Sigmoid colon (tissue), 7 donors: Measurements from ENCODE around the gene PEX10. TPM values are rescaled to one million over a fixed set of nuclear protein-coding genes. Genes with fewer than 3 reads are reported as not detected.

Experiments
- DNase-seq: peaks from one replicate; pipeline ENCODE4 v3.0.0-alpha.2; 2019
- H3K27ac ChIP-seq, 4 donors: fragments of 200-600 bp; sonication (generic); one replicate each; pipeline ENCODE4 v1.5.1; 2016 to 2019; ENCODE audit warnings: mild to moderate bottlenecking in 1 of 4
- H3K27me3 ChIP-seq, 3 donors: fragments of 200-600 bp; sonication (generic); one replicate each; pipeline ENCODE4 v1.5.1; 2019; ENCODE audit warnings: mild to moderate bottlenecking in 1 of 3
- H3K36me3 ChIP-seq, 4 donors: fragments of 200-600 bp; sonication (generic); one replicate each; pipeline ENCODE4 v1.5.1; 2016 to 2019
- H3K4me1 ChIP-seq, 4 donors: fragments of 200-600 bp; sonication (generic); one replicate each; pipeline ENCODE4 v1.5.1; 2017 to 2019
- H3K4me3 ChIP-seq, 4 donors: fragments of 200-600 bp; sonication (generic); one replicate each; pipeline ENCODE4 v1.5.1; 2017 to 2019; ENCODE audit warnings: mild to moderate bottlenecking in 2 of 4, moderate library complexity in 1 of 4
- H3K9me3 ChIP-seq, 4 donors: fragments of 200-600 bp in 3 of 4; sonication (generic) in 3 of 4; one replicate each; pipeline versions ENCODE4 v1.5.1 to v1.6.1; 2013 to 2019
- CTCF ChIP-seq, 4 experiments: fragments of 450-650 bp in 3 of 4; fragments of 200-600 bp in 1 of 4; IDR thresholded peaks; one replicate each; pipeline ENCODE4 v1.5.1; 2016 to 2019; ENCODE audit warnings: antibody characterized with exemption in 4 of 4, mild to moderate bottlenecking in 3 of 4, moderate library complexity in 2 of 4
- EP300 ChIP-seq, 4 donors: sonication (generic); formaldehyde crosslinking; IDR thresholded peaks; one replicate each; pipeline ENCODE4 v1.6.1; 2017; ENCODE audit warnings: antibody characterized with exemption in 4 of 4
- POLR2A ChIP-seq, 2 donors: fragments of 450-650 bp; IDR thresholded peaks; one replicate each; pipeline ENCODE4 v1.6.1; 2016; ENCODE audit warnings: antibody characterized with exemption in 2 of 2, mild to moderate bottlenecking in 2 of 2, moderate library complexity in 2 of 2
- POLR2AphosphoS5 ChIP-seq, 4 donors: sonication (generic); formaldehyde crosslinking; IDR thresholded peaks; one replicate each; pipeline ENCODE4 v1.6.1; 2017; ENCODE audit warnings: antibody characterized with exemption in 4 of 4
- WGBS, 2 donors: extraction: QIAGEN DNeasy Blood & Tissue Kit; methylation state at CpG; one replicate each; pipeline ENCODE4 v1.1.7; 2013; 5-methylcytosine and 5-hydroxymethylcytosine counted together
- intact Hi-C: fragments of 100-400 bp; cut with DNase I; formaldehyde crosslinking; loops from one replicate; pipeline ENCODE4 v1.15.1; 2023
- polyA plus RNA-seq, 3 donors: library from polyadenylated mRNA; stranded (reverse); fragments of 200-250 nt; gene quantifications; one replicate each; pipeline ENCODE4 v1.2.3, GENCODE V29; 2013
- total RNA-seq, 4 donors: library from RNA; depleted of rRNA; stranded (reverse); fragments of >200 nt; gene quantifications; one replicate each; pipeline ENCODE4 v1.1.0, GENCODE V29; 2016
- donor health status: healthy with polysubstance abuse.
- donor health status: Bipolar disorder and iron deficiency.
- donor health status: healthy.

PEX10 gene
- total and polyA plus RNA-seq, 7 donors: 9.9 to 21.9 (median 13.8) TPM

- DNase-seq: peak; percentile 54
- no peak for TF ChIP-seq POLR2A (IDR thresholded peaks at IDR 0.05)
- TF ChIP-seq EP300 (IDR thresholded peaks at IDR 0.05): no peak
- no peak for TF ChIP-seq CTCF (IDR thresholded peaks at IDR 0.05)
- no peak for TF ChIP-seq POLR2AphosphoS5 (IDR thresholded peaks at IDR 0.05)
- intact Hi-C loops: loop anchor here (5.0 kb wide), 2 partner anchors 48 to 68 kb away; no protein-coding TSS in a partner anchor
- WGBS, 2 donors: 88 to 90% methylated on average over 23 of the region's 23 CpGs
- H3K27ac ChIP-seq: no peak overlapping the region
- no peaks in the 10 kb centered on the region for H3K27me3 ChIP-seq
- peaks cover 0 to 6% (median 0%) of the 10 kb centered on the region in 4 donors for H3K36me3 ChIP-seq
- H3K4me1 ChIP-seq: peaks cover 0 to 16% (median 11%) of the 10 kb centered on the region in 4 donors
- no peak overlapping the region for H3K4me3 ChIP-seq
- H3K9me3 ChIP-seq: no peaks in the 10 kb centered on the region
These were observed 32.5 kb downstream of the PEX10 start for GRCh38 chr1:2379733-2380404.

- no peaks in the 10 kb centered on the region for H3K9me3 ChIP-seq
- peaks cover 0 to 6% (median 0%) of the 10 kb centered on the region in 4 donors for H3K36me3 ChIP-seq
- no peak for TF ChIP-seq POLR2AphosphoS5 (IDR thresholded peaks at IDR 0.05)
- 56 to 79% methylated on average over 18 of the region's 18 CpGs for WGBS, 2 donors
- DNase-seq: peak; percentile 36
- H3K4me3 ChIP-seq: no peak overlapping the region
- intact Hi-C loops: loop anchor here (5.0 kb wide), 1 partner anchor 47 kb away; no protein-coding TSS in a partner anchor
- peaks cover 0 to 16% (median 11%) of the 10 kb centered on the region in 4 donors for H3K4me1 ChIP-seq
- H3K27me3 ChIP-seq: no peaks in the 10 kb centered on the region
- no peak overlapping the region for H3K27ac ChIP-seq
These were observed 33.2 kb downstream of the PEX10 start for GRCh38 chr1:2378956-2379732.

DNA sequence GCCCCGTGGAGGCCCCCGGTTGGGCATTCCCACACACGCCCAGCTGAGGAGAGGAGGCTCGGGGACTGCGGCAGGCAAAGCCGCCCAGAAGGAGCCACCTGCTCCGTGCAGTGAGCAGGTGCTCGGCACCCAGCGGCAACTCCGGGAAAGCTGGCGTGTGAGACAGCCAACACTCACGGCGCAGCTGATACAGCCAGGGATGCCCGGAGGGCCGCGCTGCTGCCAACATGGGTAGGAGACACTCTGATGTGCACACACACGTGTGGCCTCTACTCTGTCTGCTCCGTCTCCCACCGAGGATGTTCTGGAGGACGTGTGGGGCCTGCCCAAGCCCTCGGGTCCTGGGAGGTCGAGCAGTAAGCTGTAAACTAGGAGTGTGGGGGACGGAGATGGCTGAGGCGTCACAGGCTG lies 33.9 kb downstream of the PEX10 start:
- DNase-seq: peak; percentile 55
- Histone ChIP-seq H3K4me3 (no peak overlapping the region), H3K36me3 (peaks cover 0 to 6% (median 0%) of the 10 kb centered on the region in 4 donors), H3K9me3 (no peaks in the 10 kb centered on the region), H3K27ac (no peak overlapping the region), H3K4me1 (peaks cover 0 to 16% (median 11%) of the 10 kb centered on the region in 4 donors), H3K27me3 (no peaks in the 10 kb centered on the region)
- TF ChIP-seq CTCF (IDR thresholded peaks at IDR 0.05) (no peak), EP300 (IDR thresholded peaks at IDR 0.05) (no peak)
- intact Hi-C loops: loop anchor here (5.0 kb wide), 1 partner anchor 46 kb away; no protein-coding TSS in a partner anchor
- WGBS, 2 donors: 79 to 88% methylated on average over 24 of the region's 24 CpGs

- Histone ChIP-seq H3K27me3 (no peaks in the 10 kb centered on the region), H3K36me3 (peaks cover 0 to 6% (median 0%) of the 10 kb centered on the region in 4 donors), H3K27ac (no peak overlapping the region), H3K4me1 (peaks cover 0 to 16% (median 11%) of the 10 kb centered on the region in 4 donors), H3K9me3 (no peaks in the 10 kb centered on the region), H3K4me3 (no peak overlapping the region)
- TF ChIP-seq CTCF (IDR thresholded peaks at IDR 0.05): no peak
- TF ChIP-seq EP300 (IDR thresholded peaks at IDR 0.05): no peak
- no peak for TF ChIP-seq POLR2A (IDR thresholded peaks at IDR 0.05)
- TF ChIP-seq POLR2AphosphoS5 (IDR thresholded peaks at IDR 0.05): no peak
- DNase-seq: peak; percentile 57
- 79 to 87% methylated on average over 16 of the region's 16 CpGs for WGBS, 2 donors
- intact Hi-C loops: loop anchor here (5.0 kb wide), 1 partner anchor 46 kb away; no protein-coding TSS in a partner anchor
These were observed 34.5 kb downstream of the PEX10 start for GRCh38 chr1:2377751-2378440.
